Spinal cord (tissue), 10 donors: Measurements from ENCODE around the gene NUP210L. TPM values are rescaled to one million over a fixed set of nuclear protein-coding genes. Genes with fewer than 3 reads are reported as not detected.
"Not testable (repeated sequence)": the region's sequence is repeated elsewhere in the genome, so short reads cannot be mapped to it uniquely, and the experiment has no call there.

Experiments
- DNase-seq, 6 donors: peaks; one replicate each; pipeline versions ENCODE4 v3.0.0 to v3.0.0-alpha.2; 2013 to 2015; ENCODE audit warnings: low spot score in 6 of 6, low read depth in 4 of 6
- H3K27ac ChIP-seq: one replicate; pipeline ENCODE4 v1.5.1; 2013; ENCODE audit warnings: low read depth, low read length, control low read depth
- H3K27me3 ChIP-seq: one replicate; pipeline ENCODE4 v1.6.1; 2013; ENCODE audit warnings: low read length; ENCODE audit not compliant: control insufficient read depth, insufficient read depth
- H3K36me3 ChIP-seq: one replicate; pipeline ENCODE4 v1.6.1; 2013; ENCODE audit warnings: low read length; ENCODE audit not compliant: control insufficient read depth, insufficient read depth
- H3K4me1 ChIP-seq: one replicate; pipeline ENCODE4 v1.6.1; 2013; ENCODE audit warnings: low read length; ENCODE audit not compliant: control insufficient read depth, insufficient read depth
- H3K4me3 ChIP-seq: one replicate; pipeline ENCODE4 v1.5.1; 2013; ENCODE audit warnings: low read depth, low read length, control low read depth
- H3K9me3 ChIP-seq: one replicate; pipeline ENCODE4 v1.6.1; 2013; ENCODE audit warnings: low read length; ENCODE audit not compliant: control insufficient read depth, insufficient read depth
- WGBS: methylation state at CpG from one replicate; pipeline ENCODE4 v1.1.5; 2013; ENCODE audit warnings: missing lambda C conversion rate; ENCODE audit not compliant: insufficient coverage; 5-methylcytosine and 5-hydroxymethylcytosine counted together
- polyA plus RNA-seq, 2 donors: library from polyadenylated mRNA; unstranded; fragments of 120-200 nt; gene quantifications; one replicate each; pipeline ENCODE4 v1.2.1, GENCODE V29; 2013; ENCODE audit not compliant: insufficient read length in 2 of 2
- total RNA-seq, 2 donors: library from RNA; depleted of rRNA in 1 of 2; stranded (reverse); fragments of 120-200 nt in 1 of 2; fragments of >200 nt in 1 of 2; gene quantifications; one replicate each; pipeline versions ENCODE4 v1.2.3 to v1.2.4, GENCODE V29; 2013 to 2014
- donor health status: healthy.

The NUP210L gene
- total and polyA plus RNA-seq, 4 donors: 0.10 to 0.48 (median 0.13) TPM

- not testable (repeated sequence) for H3K4me3 ChIP-seq, DNase-seq, H3K4me1 ChIP-seq, H3K27me3 ChIP-seq, H3K9me3 ChIP-seq, H3K27ac ChIP-seq, H3K36me3 ChIP-seq
- 71% methylated on average over 5 of the region's 6 CpGs for WGBS
These were observed 71.8 kb downstream of the NUP210L start for GRCh38 chr1:154083057-154083456.

GRCh38 chr1:154081386-154082126 is 73.3 kb downstream of the NUP210L start:
- H3K9me3 ChIP-seq: peaks cover 2% of the 10 kb centered on the region
- WGBS: 86% methylated on average over 1 of the region's 6 CpGs
- H3K4me1 ChIP-seq: no peaks in the 10 kb centered on the region
- H3K27me3 ChIP-seq: no peaks in the 10 kb centered on the region
- no peaks in the 10 kb centered on the region for H3K36me3 ChIP-seq
- no peak for DNase-seq
- no peak overlapping the region for H3K4me3 ChIP-seq
- H3K27ac ChIP-seq: no peak overlapping the region

- Histone ChIP-seq H3K36me3 (no peaks in the 10 kb centered on the region), H3K4me3 (no peak overlapping the region), H3K27me3 (no peaks in the 10 kb centered on the region), H3K27ac (no peak overlapping the region), H3K4me1 (no peaks in the 10 kb centered on the region), H3K9me3 (peaks cover 2% of the 10 kb centered on the region)
- WGBS: no CpG with 5 or more reads among the region's 2 CpGs
- no peak for DNase-seq
These were observed 78.5 kb downstream of the NUP210L start for GRCh38 chr1:154076413-154076812.

- no peaks in the 10 kb centered on the region for H3K27me3 ChIP-seq
- no peaks in the 10 kb centered on the region for H3K4me1 ChIP-seq
- no peak for DNase-seq
- no CpG with 5 or more reads among the region's 2 CpGs for WGBS
- no peak overlapping the region for H3K27ac ChIP-seq
- H3K9me3 ChIP-seq: peaks cover 2% of the 10 kb centered on the region
- H3K36me3 ChIP-seq: no peaks in the 10 kb centered on the region
- H3K4me3 ChIP-seq: no peak overlapping the region
These were observed 79.1 kb downstream of the NUP210L start for GRCh38 chr1:154075746-154076145.

GRCh38 chr1:154062309-154062708 is 92.6 kb downstream of the NUP210L start:
- 83% methylated on average over 1 of the region's 1 CpG for WGBS

GRCh38 chr1:154047436-154047835 is 107.4 kb downstream of the NUP210L start:
- H3K27me3 ChIP-seq, H3K4me3 ChIP-seq, H3K4me1 ChIP-seq, H3K36me3 ChIP-seq, H3K9me3 ChIP-seq, H3K27ac ChIP-seq, DNase-seq: not testable (repeated sequence)
- WGBS: 88% methylated on average over 1 of the region's 4 CpGs

More at GRCh38 chr1:154062309-154062708, 92.6 kb downstream of the NUP210L start:
- no peak overlapping the region for H3K27ac ChIP-seq
- no peaks in the 10 kb centered on the region for H3K9me3 ChIP-seq
- no peak overlapping the region for H3K4me3 ChIP-seq
- DNase-seq: no peak
- no peaks in the 10 kb centered on the region for H3K4me1 ChIP-seq
- no peaks in the 10 kb centered on the region for H3K27me3 ChIP-seq
- no peaks in the 10 kb centered on the region for H3K36me3 ChIP-seq

- H3K27me3 ChIP-seq, H3K4me1 ChIP-seq, H3K9me3 ChIP-seq, DNase-seq, H3K27ac ChIP-seq, H3K4me3 ChIP-seq, H3K36me3 ChIP-seq: not testable (repeated sequence)
- WGBS: no CpG with 5 or more reads among the region's 1 CpG
These were observed 121.2 kb downstream of the NUP210L start for GRCh38 chr1:154033697-154034096.

GRCh38 chr1:154019940-154020339 is 134.9 kb downstream of the NUP210L start:
- Histone ChIP-seq H3K4me1 (no peaks in the 10 kb centered on the region), H3K9me3 (no peaks in the 10 kb centered on the region), H3K27me3 (no peaks in the 10 kb centered on the region), H3K27ac (no peak overlapping the region), H3K36me3 (no peaks in the 10 kb centered on the region), H3K4me3 (no peak overlapping the region)
- 83% methylated on average over 1 of the region's 1 CpG for WGBS
- DNase-seq: no peak

GRCh38 chr1:154019269-154019668 is 135.6 kb downstream of the NUP210L start:
- Histone ChIP-seq H3K27me3 (no peaks in the 10 kb centered on the region), H3K9me3 (no peaks in the 10 kb centered on the region), H3K4me3 (no peak overlapping the region), H3K36me3 (no peaks in the 10 kb centered on the region), H3K27ac (no peak overlapping the region), H3K4me1 (no peaks in the 10 kb centered on the region)
- no peak for DNase-seq
- WGBS: no CpG with 5 or more reads among the region's 4 CpGs

GRCh38 chr1:154014154-154014907 is 140.5 kb downstream of the NUP210L start:
- no peaks in the 10 kb centered on the region for H3K36me3 ChIP-seq
- H3K4me1 ChIP-seq: no peaks in the 10 kb centered on the region
- DNase-seq: no peak
- H3K27me3 ChIP-seq: no peaks in the 10 kb centered on the region
- WGBS: 81% methylated on average over 2 of the region's 3 CpGs
- no peaks in the 10 kb centered on the region for H3K9me3 ChIP-seq
- no peak overlapping the region for H3K4me3 ChIP-seq
- no peak overlapping the region for H3K27ac ChIP-seq
